Ishikawa (cell line): ENCODE data around the gene HOATZ.

Experiments used
- CEBPB ChIP-seq: IDR thresholded peaks from 2 replicates; pipeline ENCODE4 v1.6.1; 2012
- CREB1 ChIP-seq: IDR thresholded peaks from 2 replicates; pipeline ENCODE4 v1.6.1; 2012; ENCODE audit warnings: low read depth
- EGR1 ChIP-seq: IDR thresholded peaks from 2 replicates; pipeline ENCODE4 v1.6.1; 2012
- EP300 ChIP-seq: IDR thresholded peaks from 2 replicates; pipeline ENCODE4 v1.6.1; 2012; ENCODE audit warnings: borderline replicate concordance
- FOXM1 ChIP-seq: IDR thresholded peaks from 2 replicates; pipeline ENCODE4 v1.6.1; 2012; ENCODE audit warnings: low read depth, borderline replicate concordance
- RAD21 ChIP-seq: IDR thresholded peaks from 2 replicates; pipeline ENCODE4 v1.6.1; 2012; ENCODE audit warnings: low read depth
- TAF1 ChIP-seq: IDR thresholded peaks from 2 replicates; pipeline ENCODE4 v1.6.1; 2012; ENCODE audit warnings: low read depth, mild to moderate bottlenecking
- TEAD4 ChIP-seq: IDR thresholded peaks from 2 replicates; pipeline ENCODE4 v1.6.1; 2012
- YY1 ChIP-seq: IDR thresholded peaks from 2 replicates; pipeline ENCODE4 v1.6.1; 2012; ENCODE audit warnings: low read depth
- ZBTB7A ChIP-seq: IDR thresholded peaks from 2 replicates; pipeline ENCODE4 v1.6.1; 2012; ENCODE audit warnings: low read depth
- TF ChIP-seq, protein P1 (sequence below): IDR thresholded peaks from 2 replicates; pipeline ENCODE4 v1.6.1; 2012; ENCODE audit warnings: low read depth, mild to moderate bottlenecking
- TF ChIP-seq, protein P2 (sequence below): IDR thresholded peaks from 2 replicates; pipeline ENCODE4 v1.6.1; 2012

DNA sequence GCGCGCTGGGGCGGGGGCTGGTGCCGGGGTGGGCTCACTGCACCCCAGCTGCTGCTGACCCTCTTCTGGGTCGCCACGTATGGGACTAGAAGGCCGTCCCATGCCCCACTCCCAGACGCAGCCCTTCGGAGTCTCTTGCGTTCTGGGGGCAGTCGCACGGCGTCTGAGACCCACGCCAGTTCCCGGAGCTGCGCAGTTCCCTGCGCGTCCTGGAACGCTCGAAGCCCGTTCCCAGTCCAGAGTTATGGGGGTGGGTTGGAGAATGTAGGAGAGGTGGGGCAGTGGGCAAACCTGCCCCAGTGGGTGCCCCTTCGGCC lies 26.3 kb downstream of the HOATZ start:
- TF ChIP-seq RAD21 (no peak), TAF1 (no peak), ZBTB7A (no peak), CEBPB (no peak), TEAD4 (no peak), EP300 (no peak), EGR1 (no peak), CREB1 (no peak), YY1 (no peak), FOXM1 (no peak)
- TF ChIP-seq, protein P1, sequence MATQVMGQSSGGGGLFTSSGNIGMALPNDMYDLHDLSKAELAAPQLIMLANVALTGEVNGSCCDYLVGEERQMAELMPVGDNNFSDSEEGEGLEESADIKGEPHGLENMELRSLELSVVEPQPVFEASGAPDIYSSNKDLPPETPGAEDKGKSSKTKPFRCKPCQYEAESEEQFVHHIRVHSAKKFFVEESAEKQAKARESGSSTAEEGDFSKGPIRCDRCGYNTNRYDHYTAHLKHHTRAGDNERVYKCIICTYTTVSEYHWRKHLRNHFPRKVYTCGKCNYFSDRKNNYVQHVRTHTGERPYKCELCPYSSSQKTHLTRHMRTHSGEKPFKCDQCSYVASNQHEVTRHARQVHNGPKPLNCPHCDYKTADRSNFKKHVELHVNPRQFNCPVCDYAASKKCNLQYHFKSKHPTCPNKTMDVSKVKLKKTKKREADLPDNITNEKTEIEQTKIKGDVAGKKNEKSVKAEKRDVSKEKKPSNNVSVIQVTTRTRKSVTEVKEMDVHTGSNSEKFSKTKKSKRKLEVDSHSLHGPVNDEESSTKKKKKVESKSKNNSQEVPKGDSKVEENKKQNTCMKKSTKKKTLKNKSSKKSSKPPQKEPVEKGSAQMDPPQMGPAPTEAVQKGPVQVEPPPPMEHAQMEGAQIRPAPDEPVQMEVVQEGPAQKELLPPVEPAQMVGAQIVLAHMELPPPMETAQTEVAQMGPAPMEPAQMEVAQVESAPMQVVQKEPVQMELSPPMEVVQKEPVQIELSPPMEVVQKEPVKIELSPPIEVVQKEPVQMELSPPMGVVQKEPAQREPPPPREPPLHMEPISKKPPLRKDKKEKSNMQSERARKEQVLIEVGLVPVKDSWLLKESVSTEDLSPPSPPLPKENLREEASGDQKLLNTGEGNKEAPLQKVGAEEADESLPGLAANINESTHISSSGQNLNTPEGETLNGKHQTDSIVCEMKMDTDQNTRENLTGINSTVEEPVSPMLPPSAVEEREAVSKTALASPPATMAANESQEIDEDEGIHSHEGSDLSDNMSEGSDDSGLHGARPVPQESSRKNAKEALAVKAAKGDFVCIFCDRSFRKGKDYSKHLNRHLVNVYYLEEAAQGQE = no peak
- TF ChIP-seq, protein P2, sequence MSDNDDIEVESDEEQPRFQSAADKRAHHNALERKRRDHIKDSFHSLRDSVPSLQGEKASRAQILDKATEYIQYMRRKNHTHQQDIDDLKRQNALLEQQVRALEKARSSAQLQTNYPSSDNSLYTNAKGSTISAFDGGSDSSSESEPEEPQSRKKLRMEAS = no peak
